ENCODE measurements around the gene NRROS.

NRROS gene

GRCh38 chr3:196652961-196653795 lies 13.7 kb downstream of the NRROS start:
- no peak overlapping the region for H3K4me3 ChIP-seq (ENCODE audit: low read depth in 1 of 2, low read length in 2 of 2)
- peaks cover 0 to 4% of the 10 kb centered on the region in 2 donors for H3K4me1 ChIP-seq (ENCODE audit: control insufficient read depth in 1 of 2, insufficient read depth in 2 of 2, low read length in 2 of 2)
- no peaks in the 10 kb centered on the region for H3K27me3 ChIP-seq (ENCODE audit: low read depth, low read length)
- H3K9me3 ChIP-seq (ENCODE audit: control insufficient read depth in 1 of 2, low read length in 2 of 2) = no peaks in the 10 kb centered on the region
- no peak overlapping the region for H3K27ac ChIP-seq (ENCODE audit: low read length)
- H3K36me3 ChIP-seq (ENCODE audit: control insufficient read depth in 1 of 2, insufficient read depth in 2 of 2, low read length in 2 of 2) = peaks cover 3 to 5% of the 10 kb centered on the region in 2 donors

GRCh38 chr3:196654006-196654734 lies 14.7 kb downstream of the NRROS start:
- Histone ChIP-seq H3K36me3 (ENCODE audit: control insufficient read depth in 1 of 2, insufficient read depth in 2 of 2, low read length in 2 of 2) (peaks cover 3 to 5% of the 10 kb centered on the region in 2 donors), H3K4me3 (ENCODE audit: low read depth in 1 of 2, low read length in 2 of 2) (no peak overlapping the region), H3K9me3 (ENCODE audit: control insufficient read depth in 1 of 2, low read length in 2 of 2) (no peaks in the 10 kb centered on the region), H3K27ac (ENCODE audit: low read length) (no peak overlapping the region), H3K27me3 (ENCODE audit: low read depth, low read length) (no peaks in the 10 kb centered on the region), H3K4me1 (ENCODE audit: control insufficient read depth in 1 of 2, insufficient read depth in 2 of 2, low read length in 2 of 2) (peaks cover 0 to 4% of the 10 kb centered on the region in 2 donors)

- Histone ChIP-seq H3K27me3 (ENCODE audit: low read depth, low read length) (no peaks in the 10 kb centered on the region), H3K27ac (ENCODE audit: low read length) (no peak overlapping the region), H3K4me1 (ENCODE audit: control insufficient read depth in 1 of 2, insufficient read depth in 2 of 2, low read length in 2 of 2) (peaks cover 0 to 4% of the 10 kb centered on the region in 2 donors), H3K36me3 (ENCODE audit: control insufficient read depth in 1 of 2, insufficient read depth in 2 of 2, low read length in 2 of 2) (peaks cover 3 to 5% of the 10 kb centered on the region in 2 donors), H3K4me3 (ENCODE audit: low read depth in 1 of 2, low read length in 2 of 2) (no peak overlapping the region), H3K9me3 (ENCODE audit: control insufficient read depth in 1 of 2, low read length in 2 of 2) (no peaks in the 10 kb centered on the region)
Measured at GRCh38 chr3:196654735-196655090, 15.2 kb downstream of the NRROS start.

- Histone ChIP-seq H3K27me3 (ENCODE audit: low read depth, low read length) (no peaks in the 10 kb centered on the region), H3K4me3 (ENCODE audit: low read depth in 1 of 2, low read length in 2 of 2) (no peak overlapping the region), H3K9me3 (ENCODE audit: control insufficient read depth in 1 of 2, low read length in 2 of 2) (no peaks in the 10 kb centered on the region), H3K36me3 (ENCODE audit: control insufficient read depth in 1 of 2, insufficient read depth in 2 of 2, low read length in 2 of 2) (peaks cover 10 to 13% of the 10 kb centered on the region in 2 donors), H3K4me1 (ENCODE audit: control insufficient read depth in 1 of 2, insufficient read depth in 2 of 2, low read length in 2 of 2) (peaks cover 0 to 4% of the 10 kb centered on the region in 2 donors), H3K27ac (ENCODE audit: low read length) (no peak overlapping the region)
Measured at GRCh38 chr3:196655496-196655895, 16.0 kb downstream of the NRROS start.

- no peak overlapping the region for H3K27ac ChIP-seq (ENCODE audit: low read length)
- H3K4me3 ChIP-seq (ENCODE audit: low read depth in 1 of 2, low read length in 2 of 2) = no peak overlapping the region
- H3K4me1 ChIP-seq (ENCODE audit: control insufficient read depth in 1 of 2, insufficient read depth in 2 of 2, low read length in 2 of 2) = peaks cover 0 to 2% of the 10 kb centered on the region in 2 donors
- H3K9me3 ChIP-seq (ENCODE audit: control insufficient read depth in 1 of 2, low read length in 2 of 2) = no peaks in the 10 kb centered on the region
- H3K27me3 ChIP-seq (ENCODE audit: low read depth, low read length) = no peaks in the 10 kb centered on the region
- H3K36me3 ChIP-seq (ENCODE audit: control insufficient read depth in 1 of 2, insufficient read depth in 2 of 2, low read length in 2 of 2) = peaks cover 13 to 19% of the 10 kb centered on the region in 2 donors
Measured at GRCh38 chr3:196656213-196656612, 16.7 kb downstream of the NRROS start.

GRCh38 chr3:196659901-196660351 lies 20.4 kb downstream of the NRROS start:
- no peaks in the 10 kb centered on the region for H3K27me3 ChIP-seq (ENCODE audit: low read depth, low read length)
- H3K36me3 ChIP-seq (ENCODE audit: control insufficient read depth in 1 of 2, insufficient read depth in 2 of 2, low read length in 2 of 2) = peaks cover 13 to 19% of the 10 kb centered on the region in 2 donors
- H3K4me3 ChIP-seq (ENCODE audit: low read depth in 1 of 2, low read length in 2 of 2) = no peak overlapping the region
- H3K9me3 ChIP-seq (ENCODE audit: control insufficient read depth in 1 of 2, low read length in 2 of 2) = no peaks in the 10 kb centered on the region
- no peak overlapping the region for H3K27ac ChIP-seq (ENCODE audit: low read length)
- H3K4me1 ChIP-seq (ENCODE audit: control insufficient read depth in 1 of 2, insufficient read depth in 2 of 2, low read length in 2 of 2) = no peaks in the 10 kb centered on the region

- no peaks in the 10 kb centered on the region for H3K4me1 ChIP-seq (ENCODE audit: control insufficient read depth in 1 of 2, insufficient read depth in 2 of 2, low read length in 2 of 2)
Measured at GRCh38 chr3:196660381-196661166, 21.1 kb downstream of the NRROS start.

GRCh38 chr3:196661400-196661799 lies 21.9 kb downstream of the NRROS start:
- H3K27ac ChIP-seq (ENCODE audit: low read length) = no peak overlapping the region
- peaks cover 12 to 14% of the 10 kb centered on the region in 2 donors for H3K36me3 ChIP-seq (ENCODE audit: control insufficient read depth in 1 of 2, insufficient read depth in 2 of 2, low read length in 2 of 2)
- no peaks in the 10 kb centered on the region for H3K9me3 ChIP-seq (ENCODE audit: control insufficient read depth in 1 of 2, low read length in 2 of 2)
- no peaks in the 10 kb centered on the region for H3K27me3 ChIP-seq (ENCODE audit: low read depth, low read length)
- no peak overlapping the region for H3K4me3 ChIP-seq (ENCODE audit: low read depth in 1 of 2, low read length in 2 of 2)
- H3K4me1 ChIP-seq (ENCODE audit: control insufficient read depth in 1 of 2, insufficient read depth in 2 of 2, low read length in 2 of 2) = no peaks in the 10 kb centered on the region

More at GRCh38 chr3:196660381-196661166, 21.1 kb downstream of the NRROS start:
- no peak overlapping the region for H3K4me3 ChIP-seq (ENCODE audit: low read depth in 1 of 2, low read length in 2 of 2)
- H3K27me3 ChIP-seq (ENCODE audit: low read depth, low read length) = no peaks in the 10 kb centered on the region
- H3K36me3 ChIP-seq (ENCODE audit: control insufficient read depth in 1 of 2, insufficient read depth in 2 of 2, low read length in 2 of 2) = peaks cover 13 to 18% of the 10 kb centered on the region in 2 donors
- H3K9me3 ChIP-seq (ENCODE audit: control insufficient read depth in 1 of 2, low read length in 2 of 2) = no peaks in the 10 kb centered on the region
- H3K27ac ChIP-seq (ENCODE audit: low read length) = no peak overlapping the region

GRCh38 chr3:196662033-196662432 lies 22.5 kb downstream of the NRROS start:
- Histone ChIP-seq H3K36me3 (ENCODE audit: control insufficient read depth in 1 of 2, insufficient read depth in 2 of 2, low read length in 2 of 2) (peaks cover 9 to 14% of the 10 kb centered on the region in 2 donors), H3K4me1 (ENCODE audit: control insufficient read depth in 1 of 2, insufficient read depth in 2 of 2, low read length in 2 of 2) (no peaks in the 10 kb centered on the region), H3K27me3 (ENCODE audit: low read depth, low read length) (no peaks in the 10 kb centered on the region), H3K4me3 (ENCODE audit: low read depth in 1 of 2, low read length in 2 of 2) (no peak overlapping the region), H3K27ac (ENCODE audit: low read length) (no peak overlapping the region), H3K9me3 (ENCODE audit: control insufficient read depth in 1 of 2, low read length in 2 of 2) (no peaks in the 10 kb centered on the region)

GRCh38 chr3:196662711-196663571 lies 23.4 kb downstream of the NRROS start:
- peaks cover 9 to 14% of the 10 kb centered on the region in 2 donors for H3K36me3 ChIP-seq (ENCODE audit: control insufficient read depth in 1 of 2, insufficient read depth in 2 of 2, low read length in 2 of 2)
- no peak overlapping the region for H3K4me3 ChIP-seq (ENCODE audit: low read depth in 1 of 2, low read length in 2 of 2)
- H3K9me3 ChIP-seq (ENCODE audit: control insufficient read depth in 1 of 2, low read length in 2 of 2) = no peaks in the 10 kb centered on the region
- H3K27ac ChIP-seq (ENCODE audit: low read length) = no peak overlapping the region
- H3K27me3 ChIP-seq (ENCODE audit: low read depth, low read length) = no peaks in the 10 kb centered on the region
- no peaks in the 10 kb centered on the region for H3K4me1 ChIP-seq (ENCODE audit: control insufficient read depth in 1 of 2, insufficient read depth in 2 of 2, low read length in 2 of 2)
